Thyroid gland (tissue), 4 donors: ENCODE data around the gene SYNE3. TPM values are rescaled to one million over a fixed set of nuclear protein-coding genes. Genes with fewer than 3 reads are reported as not detected.

Experiments used
- DNase-seq, 2 donors: peaks; one replicate each; pipeline ENCODE4 v3.0.0-alpha.2; 2019
- H3K27ac ChIP-seq, 3 donors: fragments of 200-600 bp; sonication (generic); 1 replicate in 2 of 3; 2 replicates in 1 of 3; pipeline ENCODE4 v1.5.1; 2016 to 2019; ENCODE audit warnings: mild to moderate bottlenecking in 1 of 3, moderate library complexity in 1 of 3
- H3K27me3 ChIP-seq: fragments of 200-600 bp; sonication (generic); one replicate; pipeline ENCODE4 v1.5.1; 2019
- H3K36me3 ChIP-seq, 2 donors: fragments of 200-600 bp; sonication (generic); one replicate each; pipeline ENCODE4 v1.5.1; 2016 to 2019
- H3K4me1 ChIP-seq, 2 donors: fragments of 200-600 bp; sonication (generic); one replicate each; pipeline ENCODE4 v1.5.1; 2017 to 2019
- H3K4me3 ChIP-seq, 3 donors: fragments of 200-600 bp; sonication (generic); replicated peaks in 1 of 3; 1 replicate in 2 of 3; 2 replicates in 1 of 3; pipeline ENCODE4 v1.5.1; 2016; ENCODE audit warnings: mild to moderate bottlenecking in 1 of 3
- H3K9me3 ChIP-seq: fragments of 200-600 bp; sonication (generic); one replicate; pipeline ENCODE4 v1.5.1; 2017
- POLR2A ChIP-seq, 2 donors: fragments of 450-650 bp; IDR thresholded peaks; one replicate each; pipeline ENCODE4 v1.6.1; 2017; ENCODE audit warnings: antibody characterized with exemption in 2 of 2, mild to moderate bottlenecking in 2 of 2, moderate library complexity in 1 of 2
- WGBS, 2 donors: methylation state at CpG; one replicate each; pipeline ENCODE4 v1.1.5; 2017; 5-methylcytosine and 5-hydroxymethylcytosine counted together
- intact Hi-C: fragments of 100-400 bp; cut with DNase I; formaldehyde crosslinking; loops from one replicate; pipeline ENCODE4 v1.15.1; 2023
- total RNA-seq, 4 donors: library from RNA; depleted of rRNA; stranded (reverse); fragments of >200 nt; gene quantifications; one replicate each; pipeline ENCODE4 v1.2.3, GENCODE V29; 2016
- TF ChIP-seq, protein P1 (sequence below), 6 experiments: fragments of 200-600 bp in 3 of 6; fragments of 450-650 bp in 3 of 6; sonication (generic) in 3 of 6; IDR thresholded peaks; one replicate each; pipeline ENCODE4 v1.5.1; 2016 to 2019; ENCODE audit warnings: antibody characterized with exemption in 6 of 6, mild to moderate bottlenecking in 2 of 6, inconsistent platforms in 1 of 6, moderate library complexity in 1 of 6

SYNE3 gene
- total RNA-seq, 4 donors from 2014 or later = 9.7 to 21.9 (median 17.6) TPM

GRCh38 chr14:95480887-95481226 is 35.6 kb downstream of the SYNE3 start:
- peak overlapping the region in 2 of 3 donors; percentile 35 to 68 for H3K27ac ChIP-seq
- no peaks in the 10 kb centered on the region for H3K9me3 ChIP-seq
- H3K4me1 ChIP-seq = peaks cover 5 to 49% of the 10 kb centered on the region in 2 donors
- TF ChIP-seq, protein P1, sequence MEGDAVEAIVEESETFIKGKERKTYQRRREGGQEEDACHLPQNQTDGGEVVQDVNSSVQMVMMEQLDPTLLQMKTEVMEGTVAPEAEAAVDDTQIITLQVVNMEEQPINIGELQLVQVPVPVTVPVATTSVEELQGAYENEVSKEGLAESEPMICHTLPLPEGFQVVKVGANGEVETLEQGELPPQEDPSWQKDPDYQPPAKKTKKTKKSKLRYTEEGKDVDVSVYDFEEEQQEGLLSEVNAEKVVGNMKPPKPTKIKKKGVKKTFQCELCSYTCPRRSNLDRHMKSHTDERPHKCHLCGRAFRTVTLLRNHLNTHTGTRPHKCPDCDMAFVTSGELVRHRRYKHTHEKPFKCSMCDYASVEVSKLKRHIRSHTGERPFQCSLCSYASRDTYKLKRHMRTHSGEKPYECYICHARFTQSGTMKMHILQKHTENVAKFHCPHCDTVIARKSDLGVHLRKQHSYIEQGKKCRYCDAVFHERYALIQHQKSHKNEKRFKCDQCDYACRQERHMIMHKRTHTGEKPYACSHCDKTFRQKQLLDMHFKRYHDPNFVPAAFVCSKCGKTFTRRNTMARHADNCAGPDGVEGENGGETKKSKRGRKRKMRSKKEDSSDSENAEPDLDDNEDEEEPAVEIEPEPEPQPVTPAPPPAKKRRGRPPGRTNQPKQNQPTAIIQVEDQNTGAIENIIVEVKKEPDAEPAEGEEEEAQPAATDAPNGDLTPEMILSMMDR (IDR thresholded peaks at IDR 0.05) = no peak
- no peak for TF ChIP-seq POLR2A (IDR thresholded peaks at IDR 0.05)
- H3K36me3 ChIP-seq = no peaks in the 10 kb centered on the region
- 85 to 86% methylated on average over 5 to 9 of the region's 9 CpGs for WGBS, 2 donors
- no peak overlapping the region for H3K4me3 ChIP-seq
- intact Hi-C loops = no loop called here
- no peak for DNase-seq
- no peaks in the 10 kb centered on the region for H3K27me3 ChIP-seq

DNA sequence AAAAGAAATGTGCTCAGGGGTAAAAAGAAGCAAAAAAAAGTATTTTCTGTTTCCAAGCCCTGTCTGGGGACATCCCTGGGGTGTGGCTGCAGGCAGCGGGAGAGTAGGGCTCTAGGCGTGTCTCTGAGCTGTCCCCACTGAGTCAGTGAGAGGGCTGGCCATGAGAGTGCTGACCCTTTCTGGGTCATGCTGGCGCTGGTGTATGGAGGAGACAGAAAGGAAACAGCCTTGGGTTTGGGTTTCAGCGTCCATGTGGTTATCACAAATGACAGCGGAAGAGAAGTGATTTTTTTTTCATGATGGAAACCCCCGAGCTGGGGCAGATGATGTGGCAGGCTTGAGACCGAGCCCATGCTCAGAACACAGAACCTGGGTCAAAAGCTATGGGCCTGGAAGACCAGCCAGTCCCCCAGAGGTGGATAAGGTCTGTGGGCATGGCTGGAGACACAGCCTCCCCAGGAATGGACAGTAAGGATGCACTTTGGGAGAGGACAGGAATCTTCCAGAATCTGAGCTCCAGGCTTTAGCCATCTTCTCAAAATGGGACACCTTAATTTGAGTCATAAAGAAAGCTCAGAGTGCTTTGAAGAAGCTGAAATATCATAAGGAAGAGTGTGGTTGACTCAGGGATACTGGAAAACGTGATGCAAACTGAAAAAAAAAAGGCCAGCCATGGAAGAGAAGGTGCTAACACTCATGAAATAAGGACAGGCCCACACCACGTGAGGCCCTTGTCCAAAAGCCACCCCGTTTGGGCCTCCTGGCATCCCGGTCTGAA is 36.2 kb downstream of the SYNE3 start:
- H3K4me3 ChIP-seq = no peak overlapping the region
- intact Hi-C loops = no loop called here
- peak; percentile 31 to 32 for DNase-seq
- TF ChIP-seq, protein P1 (IDR thresholded peaks at IDR 0.05) = no peak
- TF ChIP-seq POLR2A (IDR thresholded peaks at IDR 0.05) = no peak
- H3K9me3 ChIP-seq = no peaks in the 10 kb centered on the region
- peaks cover 5 to 49% of the 10 kb centered on the region in 2 donors for H3K4me1 ChIP-seq
- no peaks in the 10 kb centered on the region for H3K36me3 ChIP-seq
- 62 to 80% methylated on average over 11 of the region's 11 CpGs for WGBS, 2 donors
- H3K27me3 ChIP-seq = no peaks in the 10 kb centered on the region
- peak overlapping the region; percentile 18 to 68 (median 35) for H3K27ac ChIP-seq

DNA sequence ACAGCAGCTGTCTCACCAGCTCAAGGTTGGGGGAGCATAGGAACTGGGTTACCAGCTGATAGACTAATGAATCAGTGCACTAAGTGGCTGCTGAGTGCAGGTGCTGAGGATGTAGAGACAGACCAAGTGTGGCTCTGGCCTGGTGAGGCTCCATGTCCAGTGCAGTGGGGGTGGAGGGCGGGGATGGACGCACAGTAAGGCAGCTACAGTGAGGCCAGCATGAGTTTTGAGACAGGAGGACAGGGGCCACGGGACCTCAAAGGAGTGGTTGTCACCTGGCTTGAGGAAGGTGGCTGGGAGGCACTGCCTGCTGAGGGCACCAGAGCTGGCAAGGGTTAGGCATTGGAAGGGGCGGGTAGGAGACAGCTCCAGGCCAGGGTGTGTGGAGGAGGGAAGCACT is 37.0 kb downstream of the SYNE3 start:
- no peaks in the 10 kb centered on the region for H3K36me3 ChIP-seq
- no peaks in the 10 kb centered on the region for H3K9me3 ChIP-seq
- no peak for TF ChIP-seq POLR2A (IDR thresholded peaks at IDR 0.05)
- TF ChIP-seq, protein P1 (IDR thresholded peaks at IDR 0.05) = no peak
- peaks cover 5 to 42% of the 10 kb centered on the region in 2 donors for H3K4me1 ChIP-seq
- H3K27me3 ChIP-seq = no peaks in the 10 kb centered on the region
- DNase-seq = no peak
- no peak overlapping the region for H3K4me3 ChIP-seq
- peak overlapping the region in 1 of 3 donors; percentile 21 for H3K27ac ChIP-seq
- 80 to 85% methylated on average over 4 of the region's 4 CpGs for WGBS, 2 donors
- intact Hi-C loops = no loop called here

DNA sequence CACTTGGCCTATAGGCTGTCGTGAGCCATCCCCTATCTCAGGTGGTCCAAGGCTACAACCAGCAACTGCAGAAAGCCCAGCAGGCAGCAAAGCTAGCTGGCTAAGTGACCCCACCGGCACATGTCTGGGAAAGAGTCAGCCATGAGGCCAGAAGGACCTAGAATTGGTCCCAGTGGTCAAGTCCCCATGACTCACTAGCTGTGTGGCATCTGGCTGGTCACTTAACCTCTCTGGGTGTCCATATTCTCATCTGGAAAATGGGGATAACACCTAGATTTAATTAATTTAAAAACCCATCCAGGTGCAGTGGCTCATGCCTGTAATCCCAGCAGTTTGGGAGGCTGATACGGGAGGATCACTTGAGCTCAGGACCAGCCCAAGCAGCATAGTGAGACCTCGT is 37.6 kb downstream of the SYNE3 start:
- no peaks in the 10 kb centered on the region for H3K36me3 ChIP-seq
- no peaks in the 10 kb centered on the region for H3K27me3 ChIP-seq
- no peak overlapping the region for H3K27ac ChIP-seq
- H3K9me3 ChIP-seq = no peaks in the 10 kb centered on the region
- WGBS, 2 donors = 92 to 96% methylated on average over 4 of the region's 4 CpGs
- intact Hi-C loops = no loop called here
- peaks cover 2 to 35% of the 10 kb centered on the region in 2 donors for H3K4me1 ChIP-seq
- TF ChIP-seq, protein P1 (IDR thresholded peaks at IDR 0.05) = no peak
- TF ChIP-seq POLR2A (IDR thresholded peaks at IDR 0.05) = no peak
- DNase-seq = no peak
- no peak overlapping the region for H3K4me3 ChIP-seq

- H3K27me3 ChIP-seq = no peaks in the 10 kb centered on the region
- no peak overlapping the region for H3K27ac ChIP-seq
- H3K9me3 ChIP-seq = no peaks in the 10 kb centered on the region
- no peak overlapping the region for H3K4me3 ChIP-seq
- WGBS, 2 donors = 87 to 96% methylated on average over 6 of the region's 6 CpGs
- intact Hi-C loops = no loop called here
- TF ChIP-seq, protein P1 (IDR thresholded peaks at IDR 0.05) = no peak
- no peak for TF ChIP-seq POLR2A (IDR thresholded peaks at IDR 0.05)
- no peaks in the 10 kb centered on the region for H3K36me3 ChIP-seq
- DNase-seq = no peak
- H3K4me1 ChIP-seq = peaks cover 5 to 32% of the 10 kb centered on the region in 2 donors
Observed at GRCh38 chr14:95478309-95478708, 38.1 kb downstream of the SYNE3 start.
